Kidney (tissue), 14 donors: ENCODE data around the gene CYP2D6. TPM values are rescaled to one million over a fixed set of nuclear protein-coding genes. Genes with fewer than 3 reads are reported as not detected.
"Not testable (repeated sequence)": the region's sequence is repeated elsewhere in the genome, so short reads cannot be mapped to it uniquely, and the experiment has no call there.

Experiments
- DNase-seq, 5 donors: peaks; one replicate each; pipeline ENCODE4 v3.0.0-alpha.2; 2013 to 2020
- FAIRE-seq: peaks from 2 replicates; lab custom pipeline; 2012; peaks lifted over from hg19 to GRCh38; lab: Jason Lieb, UNC
- H3K27ac ChIP-seq, 2 donors: one replicate each; pipeline ENCODE4 v1.7.0; 2013; ENCODE audit warnings: low read depth in 2 of 2, low read length in 2 of 2, inconsistent platforms in 1 of 2
- H3K27me3 ChIP-seq: one replicate; pipeline ENCODE4 v1.7.1; 2013; ENCODE audit warnings: low read length, inconsistent platforms; ENCODE audit not compliant: control insufficient read depth, insufficient read depth
- H3K36me3 ChIP-seq, 3 donors: one replicate each; pipeline versions ENCODE4 v1.7.0 to v1.7.1; 2013; ENCODE audit warnings: low read length in 3 of 3, control low read depth in 1 of 3, inconsistent platforms in 1 of 3; ENCODE audit not compliant: insufficient read depth in 3 of 3, control insufficient read depth in 2 of 3
- H3K4me1 ChIP-seq, 3 donors: one replicate each; pipeline versions ENCODE4 v1.7.0 to v1.7.1; 2013; ENCODE audit warnings: low read length in 3 of 3, inconsistent platforms in 1 of 3, low read depth in 1 of 3; ENCODE audit not compliant: control insufficient read depth in 2 of 3, insufficient read depth in 2 of 3
- H3K4me3 ChIP-seq, 3 donors: one replicate each; pipeline versions ENCODE4 v1.7.0 to v1.8.1; 2013; ENCODE audit warnings: low read length in 3 of 3, control low read depth in 1 of 3, inconsistent platforms in 1 of 3
- H3K9ac ChIP-seq, 3 donors: one replicate each; pipeline versions ENCODE4 v1.7.0 to v1.7.1; 2013; ENCODE audit warnings: low read length in 3 of 3, control low read depth in 1 of 3, inconsistent platforms in 1 of 3
- H3K9me3 ChIP-seq, 3 donors: one replicate each; pipeline versions ENCODE4 v1.7.0 to v1.7.1; 2013; ENCODE audit warnings: low read length in 3 of 3, control low read depth in 1 of 3, inconsistent platforms in 1 of 3; ENCODE audit not compliant: control insufficient read depth in 2 of 3, insufficient read depth in 1 of 3
- intact Hi-C: fragments of 100-400 bp; cut with DNase I; formaldehyde crosslinking; loops from one replicate; pipeline ENCODE4 v1.11.1; 2022
- polyA plus RNA-seq: library from polyadenylated mRNA; stranded (reverse); fragments of 350-450 nt; fragmentation: Illumina TruSeq; extraction: RNeasy Lipid Tissue Mini Kit (QIAGEN cat#74804); gene quantifications from one replicate; pipeline ENCODE4 v1.2.3, GENCODE V29; 2014; ENCODE audit warnings: low read depth, low replicate concordance; ENCODE audit not compliant: insufficient read depth
- total RNA-seq: library from RNA; stranded (reverse); fragmentation: NEBNext Ultra II Directional; extraction: Animal tissue kit (Norgen Biotek cat#: 25700); gene quantifications from one replicate; pipeline ENCODE4 v1.2.1, GENCODE V29; 2021
- TF ChIP-seq, protein P1 (sequence below): IDR thresholded peaks from 3 replicates; pipeline ENCODE4 v1.5.1; 2012; ENCODE audit warnings: mild to moderate bottlenecking, moderate library complexity, borderline replicate concordance; ENCODE audit not compliant: insufficient read depth; ENCODE audit errors: extremely low read depth
- donor health status: control.
- donor health status: control.
- donor health status: control.
- donor health status: control.
- donor health status: control.
- donor health status: DM: yes; HTN: yes; CAD: no.
- donor health status: Normal renal cell carcinoma (clear cell type).

The CYP2D6 gene
- total and polyA plus RNA-seq, 2 donors from 2014 or later, result 0.39 to 3.2 TPM

DNA sequence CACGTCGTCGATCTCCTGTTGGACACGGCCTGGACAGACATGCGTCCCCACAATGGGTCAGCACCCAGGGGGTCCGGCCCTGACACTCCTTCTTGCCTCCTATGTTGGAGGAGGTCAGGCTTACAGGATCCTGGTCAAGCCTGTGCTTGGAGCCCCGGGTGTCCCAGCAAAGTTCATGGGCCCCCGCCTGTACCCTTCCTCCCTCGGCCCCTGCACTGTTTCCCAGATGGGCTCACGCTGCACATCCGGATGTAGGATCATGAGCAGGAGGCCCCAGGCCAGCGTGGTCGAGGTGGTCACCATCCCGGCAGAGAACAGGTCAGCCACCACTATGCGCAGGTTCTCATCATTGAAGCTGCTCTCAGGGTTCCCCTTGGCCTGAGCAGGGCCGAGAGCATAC is 3.0 kb downstream of the CYP2D6 start:
- Histone ChIP-seq H3K4me3 (no peak overlapping the region), H3K27ac (no peak overlapping the region), H3K4me1 (no peaks in the 10 kb centered on the region), H3K27me3 (no peaks in the 10 kb centered on the region), H3K36me3 (no peaks in the 10 kb centered on the region), H3K9ac (no peak overlapping the region), H3K9me3 (no peaks in the 10 kb centered on the region)
- FAIRE-seq, result no peak
- TF ChIP-seq, protein P1, sequence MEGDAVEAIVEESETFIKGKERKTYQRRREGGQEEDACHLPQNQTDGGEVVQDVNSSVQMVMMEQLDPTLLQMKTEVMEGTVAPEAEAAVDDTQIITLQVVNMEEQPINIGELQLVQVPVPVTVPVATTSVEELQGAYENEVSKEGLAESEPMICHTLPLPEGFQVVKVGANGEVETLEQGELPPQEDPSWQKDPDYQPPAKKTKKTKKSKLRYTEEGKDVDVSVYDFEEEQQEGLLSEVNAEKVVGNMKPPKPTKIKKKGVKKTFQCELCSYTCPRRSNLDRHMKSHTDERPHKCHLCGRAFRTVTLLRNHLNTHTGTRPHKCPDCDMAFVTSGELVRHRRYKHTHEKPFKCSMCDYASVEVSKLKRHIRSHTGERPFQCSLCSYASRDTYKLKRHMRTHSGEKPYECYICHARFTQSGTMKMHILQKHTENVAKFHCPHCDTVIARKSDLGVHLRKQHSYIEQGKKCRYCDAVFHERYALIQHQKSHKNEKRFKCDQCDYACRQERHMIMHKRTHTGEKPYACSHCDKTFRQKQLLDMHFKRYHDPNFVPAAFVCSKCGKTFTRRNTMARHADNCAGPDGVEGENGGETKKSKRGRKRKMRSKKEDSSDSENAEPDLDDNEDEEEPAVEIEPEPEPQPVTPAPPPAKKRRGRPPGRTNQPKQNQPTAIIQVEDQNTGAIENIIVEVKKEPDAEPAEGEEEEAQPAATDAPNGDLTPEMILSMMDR, result no peak
- peak in 1 of 5 donors; percentile 69 for DNase-seq
- intact Hi-C loops, result no loop called here

DNA sequence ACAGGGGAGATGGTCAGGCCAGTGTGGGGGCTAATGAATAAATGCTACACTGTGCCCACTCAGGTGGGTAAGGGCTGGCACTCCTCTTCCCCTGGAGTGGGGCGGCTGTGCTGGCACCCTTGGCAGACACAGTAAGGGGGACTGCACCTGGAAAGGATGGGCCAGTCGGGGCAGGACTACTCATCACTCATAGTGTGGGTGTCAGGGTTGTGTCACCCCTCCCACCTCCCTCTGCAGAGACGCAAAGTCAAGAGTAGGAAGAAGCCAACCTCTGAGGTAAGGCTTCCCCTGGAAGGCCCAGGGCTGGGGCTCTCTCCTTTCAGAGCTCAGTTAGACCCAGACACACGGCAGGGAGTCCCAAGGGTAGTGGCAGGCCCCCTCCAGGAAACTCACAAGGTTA is 7.1 kb downstream of the CYP2D6 start:
- H3K36me3 ChIP-seq, FAIRE-seq, H3K4me3 ChIP-seq, H3K4me1 ChIP-seq, H3K9ac ChIP-seq, H3K27me3 ChIP-seq, intact Hi-C loops, H3K9me3 ChIP-seq, H3K27ac ChIP-seq, DNase-seq: not testable (repeated sequence)

DNA sequence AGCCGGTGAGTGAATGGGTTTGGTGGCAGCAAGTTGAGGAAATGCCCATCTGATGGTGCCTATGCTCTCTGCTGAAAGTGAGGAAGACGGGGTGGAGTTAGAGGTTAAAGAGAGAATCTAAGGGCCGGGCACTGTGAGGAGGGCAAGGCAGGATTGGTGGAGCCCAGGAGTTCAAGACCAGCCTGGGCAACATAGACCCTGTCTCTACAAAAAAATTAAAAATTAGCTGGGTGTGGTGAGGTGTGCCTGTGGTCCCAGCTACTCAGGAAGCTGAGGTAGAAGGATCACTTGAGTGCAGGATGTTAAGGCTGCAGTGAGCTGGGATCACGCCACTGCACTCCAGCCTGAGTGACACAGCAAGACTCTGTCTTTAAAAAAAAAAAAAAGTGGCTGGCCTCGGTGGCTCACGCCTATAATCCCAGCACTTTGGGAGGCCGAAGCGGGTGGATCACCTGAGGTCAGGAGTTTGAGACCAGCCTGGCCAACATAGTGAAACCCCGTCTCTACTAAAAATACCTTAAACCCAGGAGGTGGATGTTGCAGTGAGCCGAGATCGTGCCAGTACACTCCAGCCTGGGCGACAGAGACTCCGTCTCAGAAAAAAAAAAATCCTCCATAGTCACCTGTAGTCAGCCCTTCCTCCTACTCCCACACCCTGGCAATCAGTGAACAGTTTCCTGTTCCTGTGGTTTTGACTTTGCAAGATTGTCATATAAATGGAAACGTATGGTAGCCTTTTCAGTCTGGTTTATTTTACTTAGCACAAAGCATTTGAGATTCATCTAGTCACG is 10.2 kb downstream of the CYP2D6 start:
- H3K4me3 ChIP-seq, FAIRE-seq, H3K36me3 ChIP-seq, intact Hi-C loops, H3K9ac ChIP-seq, DNase-seq, H3K27ac ChIP-seq, H3K9me3 ChIP-seq, H3K27me3 ChIP-seq, H3K4me1 ChIP-seq: not testable (repeated sequence)

DNA sequence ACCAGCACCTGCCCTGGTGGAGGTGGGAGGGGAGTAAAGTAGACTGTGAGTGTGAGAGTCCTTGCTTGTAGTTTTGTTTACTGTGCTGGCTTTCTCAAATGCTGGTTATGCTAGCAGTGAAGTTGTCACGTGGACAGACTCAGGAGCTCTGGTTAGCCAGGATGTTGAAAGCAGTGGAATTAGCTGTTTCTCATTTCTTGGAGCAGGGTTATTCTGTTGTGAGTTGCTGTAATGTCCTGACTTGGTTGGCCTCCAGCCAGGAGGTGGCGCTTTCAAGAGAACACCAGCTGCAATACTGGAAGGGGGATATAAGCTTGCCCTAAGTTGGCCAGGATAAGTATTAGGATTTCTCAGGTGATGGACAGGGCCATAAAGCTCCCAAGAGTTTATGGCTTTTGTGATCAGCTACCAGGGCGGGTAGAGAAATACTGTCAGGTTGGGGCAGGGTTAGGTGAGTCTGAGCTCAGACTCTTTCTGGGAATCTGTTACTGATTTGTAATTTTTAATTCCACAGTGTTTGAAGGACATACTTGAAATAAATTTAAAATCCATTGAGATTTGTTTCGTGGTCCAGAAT is 13.7 kb downstream of the CYP2D6 start:
- H3K36me3 ChIP-seq, result no peaks in the 10 kb centered on the region
- peaks cover 0 to 2% (median 0%) of the 10 kb centered on the region in 3 donors for H3K4me1 ChIP-seq
- intact Hi-C loops, result no loop called here
- TF ChIP-seq, protein P1, result no peak
- FAIRE-seq, result no peak
- H3K27ac ChIP-seq, result no peak overlapping the region
- H3K4me3 ChIP-seq, result no peak overlapping the region
- no peak for DNase-seq
- H3K9ac ChIP-seq, result no peak overlapping the region
- no peaks in the 10 kb centered on the region for H3K27me3 ChIP-seq
- peaks cover 0 to 9% (median 2%) of the 10 kb centered on the region in 3 donors for H3K9me3 ChIP-seq

DNA sequence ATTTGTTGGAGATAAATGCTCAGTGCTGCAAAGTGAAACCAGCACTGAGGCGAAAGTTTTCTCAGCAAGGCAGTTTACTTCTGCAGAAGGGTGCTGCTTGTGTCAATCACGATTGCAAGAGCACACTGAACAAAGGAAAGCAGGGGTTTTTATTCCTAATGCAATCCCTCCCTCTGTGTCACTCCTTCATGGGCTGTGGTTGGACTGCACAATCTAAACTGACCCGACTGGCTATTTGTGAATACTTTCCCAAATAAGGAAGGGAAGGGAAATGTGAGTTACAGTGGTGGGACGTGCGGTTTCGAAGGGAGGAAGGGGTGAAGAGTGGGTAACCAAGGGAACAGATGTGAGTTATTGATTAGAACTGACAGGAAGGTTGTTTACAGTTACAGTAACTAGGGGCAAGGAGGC is 15.2 kb downstream of the CYP2D6 start:
- H3K4me3 ChIP-seq, H3K27ac ChIP-seq, DNase-seq, H3K4me1 ChIP-seq, H3K27me3 ChIP-seq, intact Hi-C loops, H3K36me3 ChIP-seq, H3K9me3 ChIP-seq, FAIRE-seq, H3K9ac ChIP-seq: not testable (repeated sequence)
